Measurements from ENCODE around the gene HSPA4. TPM values are rescaled to one million over a fixed set of nuclear protein-coding genes. Genes with fewer than 3 reads are reported as not detected.
A peak's percentile ranks its signal among the peaks of the same experiment; 100 is the strongest.
"Not testable (repeated sequence)": the region's sequence is repeated elsewhere in the genome, so short reads cannot be mapped to it uniquely, and the experiment has no call there.

The HSPA4 gene
- 10 to 100 TPM; 17.3 to 51.3 (median 32.3) TPM for polyA plus RNA-seq

DNA sequence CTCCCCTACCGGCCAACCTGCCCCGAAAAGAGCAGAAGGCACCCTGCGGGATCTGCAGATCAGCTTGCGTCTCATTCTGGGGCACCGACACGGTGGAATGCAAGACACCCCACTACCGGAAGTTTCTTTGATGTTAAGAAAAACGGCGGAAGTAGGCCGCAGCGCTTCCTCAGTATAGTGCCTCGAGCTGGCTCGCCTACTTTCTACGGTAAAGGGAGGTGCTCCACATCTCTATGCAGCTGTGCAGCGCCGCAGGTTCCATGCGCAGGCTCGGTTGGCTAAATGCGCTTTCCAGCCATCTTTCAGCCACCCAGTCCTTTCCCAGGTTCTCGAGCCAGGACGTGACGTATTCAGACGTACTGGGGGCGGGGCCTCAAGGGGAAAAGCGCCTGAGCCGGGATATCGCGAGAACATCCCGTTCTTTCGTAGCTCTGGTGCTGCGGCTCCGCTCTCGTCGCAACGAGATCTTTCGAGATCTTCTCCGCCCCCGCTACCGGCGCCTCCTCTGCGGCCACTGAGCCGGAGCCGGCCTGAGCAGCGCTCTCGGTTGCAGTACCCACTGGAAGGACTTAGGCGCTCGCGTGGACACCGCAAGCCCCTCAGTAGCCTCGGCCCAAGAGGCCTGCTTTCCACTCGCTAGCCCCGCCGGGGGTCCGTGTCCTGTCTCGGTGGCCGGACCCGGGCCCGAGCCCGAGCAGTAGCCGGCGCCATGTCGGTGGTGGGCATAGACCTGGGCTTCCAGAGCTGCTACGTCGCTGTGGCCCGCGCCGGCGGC, at the start of gene HSPA4:
Gene HSPA4, plus strand, starts transcription at position 472 of the 775 bp plus-strand sequence. Its CDS starts 238 bp downstream, at position 710.
- peak; percentile 97 to 98 (median 98) for DNase-seq
- Mint-ChIP-seq H3K9me3 (no peaks in the 10 kb centered on the region), H3K36me3 (no peaks in the 10 kb centered on the region), H3K27ac (peak within 1 kb of the TSS; percentile 99 to 100 (median 100)), H3K27me3 (ENCODE audit: low read depth in 3 of 3) (peaks cover 6 to 19% (median 7%) of the 10 kb centered on the region in 3 donors), H3K4me3 (peak within 1 kb of the TSS; percentile 96 to 98 (median 97)), H3K4me1 (peaks cover 53 to 61% of the 10 kb centered on the region in 2 donors)

DNA sequence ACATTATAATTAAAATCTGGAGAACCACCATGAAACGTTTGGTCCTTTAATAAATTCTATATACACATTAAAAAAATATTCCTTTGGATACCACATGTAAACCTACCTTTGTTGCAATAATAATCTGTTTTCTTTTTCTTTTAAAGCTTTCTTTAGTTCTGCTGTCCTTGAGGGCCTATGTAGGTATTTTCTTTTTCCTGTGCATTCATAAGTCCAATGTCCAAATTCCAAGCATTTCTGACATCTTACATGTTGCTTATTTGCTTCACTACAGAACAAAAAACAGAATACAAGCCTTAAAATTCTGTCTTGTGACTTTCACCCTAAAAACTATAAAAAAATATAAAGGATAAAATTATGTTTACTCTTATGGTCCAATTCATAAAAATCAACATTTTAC, 45.2 kb upstream of the HSPA4 start:
- H3K27me3 Mint-ChIP-seq (ENCODE audit: low read depth in 3 of 3): no peaks in the 10 kb centered on the region
- H3K4me1 Mint-ChIP-seq: no peaks in the 10 kb centered on the region
- no peaks in the 10 kb centered on the region for H3K9me3 Mint-ChIP-seq
- DNase-seq: no peak
- H3K27ac Mint-ChIP-seq: no peak overlapping the region
- no peak overlapping the region for H3K4me3 Mint-ChIP-seq
- peaks cover 0 to 15% (median 11%) of the 10 kb centered on the region in 3 donors for H3K36me3 Mint-ChIP-seq

DNA sequence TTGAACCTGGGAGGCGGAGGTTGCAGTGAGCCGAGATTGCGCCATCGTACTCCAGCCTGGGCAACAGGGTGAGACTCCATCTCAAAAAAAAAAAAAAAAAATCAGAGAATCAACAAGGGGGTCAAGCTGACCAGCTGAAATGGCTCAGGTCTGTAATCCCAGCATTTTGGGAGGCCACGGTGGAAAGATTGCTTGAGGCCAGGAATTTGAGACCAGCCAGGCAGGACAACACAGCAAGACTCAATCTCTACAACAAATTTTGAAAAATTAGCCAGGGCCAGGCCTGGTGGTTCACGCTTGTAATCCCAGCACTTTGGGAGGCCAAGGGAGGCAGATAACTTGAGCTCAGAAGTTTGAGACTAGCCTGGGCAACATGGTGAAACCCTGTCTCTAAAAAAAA, 43.4 kb upstream of the HSPA4 start:
- not testable (repeated sequence) for H3K4me1 Mint-ChIP-seq; H3K27me3 Mint-ChIP-seq (ENCODE audit: low read depth in 3 of 3); H3K4me3 Mint-ChIP-seq; H3K9me3 Mint-ChIP-seq; DNase-seq
- Mint-ChIP-seq H3K27ac (peak overlapping the region in 1 of 6 donors; percentile 4), H3K36me3 (peaks cover 0 to 11% (median 10%) of the 10 kb centered on the region in 3 donors)

DNA sequence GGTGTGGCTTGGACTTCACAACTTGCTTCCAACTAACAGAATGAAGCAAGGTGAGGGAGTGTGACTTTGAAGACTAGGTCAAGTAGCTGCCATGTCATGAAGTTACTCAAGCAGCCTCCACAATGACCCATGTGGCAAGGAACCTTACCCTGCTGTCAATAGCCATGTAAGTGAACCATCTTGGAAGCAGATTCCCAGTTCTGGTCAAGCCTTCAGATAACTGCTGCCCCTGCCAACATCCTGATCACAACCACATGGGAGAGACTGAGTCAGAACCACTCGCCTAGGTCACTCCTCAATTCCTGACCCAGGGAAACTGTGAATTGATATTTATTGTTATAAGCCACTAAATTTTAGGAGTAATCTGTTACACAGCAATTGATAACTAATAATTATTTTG, 36.3 kb upstream of the HSPA4 start:
- peaks cover 0 to 7% (median 0%) of the 10 kb centered on the region in 3 donors for H3K36me3 Mint-ChIP-seq
- no peak overlapping the region for H3K27ac Mint-ChIP-seq
- H3K9me3 Mint-ChIP-seq: no peaks in the 10 kb centered on the region
- H3K27me3 Mint-ChIP-seq (ENCODE audit: low read depth in 3 of 3): peaks cover 0 to 2% (median 0%) of the 10 kb centered on the region in 3 donors
- no peak overlapping the region for H3K4me3 Mint-ChIP-seq
- DNase-seq: no peak
- peaks cover 3 to 10% of the 10 kb centered on the region in 2 donors for H3K4me1 Mint-ChIP-seq

- no peak for DNase-seq
- H3K9me3 Mint-ChIP-seq: no peaks in the 10 kb centered on the region
- H3K4me3 Mint-ChIP-seq: no peak overlapping the region
- H3K27me3 Mint-ChIP-seq (ENCODE audit: low read depth in 3 of 3): peaks cover 0 to 2% (median 0%) of the 10 kb centered on the region in 3 donors
- peaks cover 0 to 7% (median 0%) of the 10 kb centered on the region in 3 donors for H3K36me3 Mint-ChIP-seq
- H3K27ac Mint-ChIP-seq: no peak overlapping the region
- H3K4me1 Mint-ChIP-seq: peaks cover 3 to 14% of the 10 kb centered on the region in 2 donors
Measured at GRCh38 chr5:133017964-133018363, 33.8 kb upstream of the HSPA4 start.

DNA sequence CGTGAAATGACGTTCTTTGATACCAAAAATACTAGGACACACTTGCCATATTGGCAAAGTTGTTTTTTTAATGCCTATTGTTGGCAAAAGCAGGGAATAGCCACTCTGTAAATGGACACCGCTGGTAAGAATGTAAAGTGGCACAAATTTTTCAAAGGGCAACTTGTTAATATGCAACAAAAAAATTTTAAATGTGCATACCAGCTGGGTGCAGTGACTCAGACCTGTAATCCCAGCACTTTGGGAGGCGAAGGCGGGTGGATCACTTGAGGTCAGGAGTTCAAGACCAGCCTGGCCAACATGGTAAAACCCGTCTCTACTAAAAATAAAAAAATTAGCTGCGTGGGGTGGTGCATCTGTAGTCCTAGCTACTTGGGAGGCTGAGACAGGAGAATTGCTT, 32.3 kb upstream of the HSPA4 start:
- not testable (repeated sequence) for H3K36me3 Mint-ChIP-seq; H3K4me3 Mint-ChIP-seq; H3K27ac Mint-ChIP-seq; DNase-seq; H3K27me3 Mint-ChIP-seq (ENCODE audit: low read depth in 3 of 3); H3K9me3 Mint-ChIP-seq
- H3K4me1 Mint-ChIP-seq: peaks cover 9 to 21% of the 10 kb centered on the region in 2 donors

DNA sequence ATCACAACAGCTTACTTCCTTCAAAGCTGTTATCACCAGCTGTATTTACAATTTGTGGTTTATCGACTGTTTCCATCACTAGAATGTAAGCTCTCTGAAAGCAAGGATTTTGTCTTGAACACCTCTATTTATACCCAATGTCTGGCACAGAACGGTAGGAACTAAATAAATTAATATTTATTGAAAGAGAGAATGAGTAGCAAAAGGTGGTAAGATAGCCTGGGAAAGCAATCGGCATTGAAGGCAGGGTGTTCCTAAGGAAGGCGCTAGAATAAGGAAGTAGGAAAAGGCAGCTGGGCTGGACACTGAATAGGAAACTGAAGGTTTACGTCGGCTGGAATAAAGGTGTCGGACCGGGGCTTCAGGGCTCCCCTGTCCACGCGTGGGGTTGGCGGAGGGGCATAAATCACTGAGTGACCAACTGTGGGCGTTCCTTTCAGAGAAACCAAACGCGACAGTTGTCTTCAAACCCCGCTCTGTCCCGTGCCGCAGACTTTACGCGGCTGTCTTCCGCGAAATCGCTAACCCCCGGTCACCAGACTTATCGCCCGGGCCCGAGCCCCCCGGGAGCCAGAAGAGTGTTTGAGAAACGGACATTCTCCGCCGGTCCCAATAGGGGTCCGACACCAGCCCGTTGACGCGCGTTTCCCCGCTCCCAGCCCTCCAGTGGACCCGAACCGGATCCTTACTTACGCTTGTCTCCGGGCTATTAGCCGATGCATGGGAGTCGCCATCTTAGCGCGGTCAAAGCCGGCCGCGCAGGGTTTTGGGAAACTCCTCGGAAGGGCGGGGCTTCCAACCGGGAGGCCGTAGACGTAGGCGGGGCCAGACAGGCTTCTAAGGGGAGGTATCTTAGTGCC, 25.8 kb upstream of the HSPA4 start, which contains the start of gene ZCCHC10:
Gene ZCCHC10, minus strand, starts transcription at position 746 of the 860 bp plus-strand sequence. Its CDS starts 12 bp downstream, at position 734.
- H3K9me3 Mint-ChIP-seq: no peaks in the 10 kb centered on the region
- peak; percentile 87 for DNase-seq
- peak within 1 kb of the TSS; percentile 95 to 98 (median 96) for H3K4me3 Mint-ChIP-seq
- H3K27me3 Mint-ChIP-seq (ENCODE audit: low read depth in 3 of 3): peaks cover 0 to 8% (median 2%) of the 10 kb centered on the region in 3 donors
- H3K27ac Mint-ChIP-seq: peak within 1 kb of the TSS; percentile 92 to 96 (median 96)
- H3K4me1 Mint-ChIP-seq: peaks cover 20 to 38% of the 10 kb centered on the region in 2 donors
- no peaks in the 10 kb centered on the region for H3K36me3 Mint-ChIP-seq

DNA sequence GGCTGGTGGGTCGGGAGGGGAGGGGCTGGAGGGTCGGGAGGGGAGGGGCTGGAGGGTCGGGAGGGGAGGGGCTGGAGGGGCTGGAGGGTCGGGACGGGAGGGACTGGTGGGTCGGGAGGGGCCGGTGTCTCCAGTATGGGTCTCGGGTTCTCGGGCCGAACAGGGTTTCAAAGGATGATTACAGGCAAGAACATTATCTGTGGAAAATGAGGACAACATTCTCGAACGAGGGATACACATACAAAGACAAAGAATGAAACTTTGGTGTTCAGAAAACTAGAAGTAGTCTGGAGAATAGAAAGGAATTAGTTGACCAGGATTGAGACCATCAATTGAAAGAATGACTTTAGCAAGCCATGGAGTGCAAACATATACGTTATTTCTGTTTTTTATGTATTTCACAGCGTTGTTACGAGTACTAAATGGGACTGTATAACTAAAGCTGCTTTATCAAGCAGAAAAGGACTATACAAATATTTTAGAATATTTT, 25.1 kb upstream of the HSPA4 start:
- Mint-ChIP-seq H3K9me3 (no peaks in the 10 kb centered on the region), H3K27me3 (ENCODE audit: low read depth in 3 of 3) (peaks cover 1 to 8% (median 2%) of the 10 kb centered on the region in 3 donors), H3K4me3 (peak overlapping the region; percentile 95 to 98 (median 96)), H3K36me3 (no peaks in the 10 kb centered on the region), H3K4me1 (peaks cover 20 to 38% of the 10 kb centered on the region in 2 donors), H3K27ac (peak overlapping the region; percentile 75 to 96 (median 91))
- no peak for DNase-seq

- DNase-seq: no peak
- peaks cover 20 to 38% of the 10 kb centered on the region in 2 donors for H3K4me1 Mint-ChIP-seq
- no peak overlapping the region for H3K4me3 Mint-ChIP-seq
- no peaks in the 10 kb centered on the region for H3K9me3 Mint-ChIP-seq
- no peaks in the 10 kb centered on the region for H3K36me3 Mint-ChIP-seq
- H3K27ac Mint-ChIP-seq: no peak overlapping the region
- peaks cover 1 to 8% (median 4%) of the 10 kb centered on the region in 3 donors for H3K27me3 Mint-ChIP-seq (ENCODE audit: low read depth in 3 of 3)
Measured at GRCh38 chr5:133029416-133029815, 22.4 kb upstream of the HSPA4 start.

DNA sequence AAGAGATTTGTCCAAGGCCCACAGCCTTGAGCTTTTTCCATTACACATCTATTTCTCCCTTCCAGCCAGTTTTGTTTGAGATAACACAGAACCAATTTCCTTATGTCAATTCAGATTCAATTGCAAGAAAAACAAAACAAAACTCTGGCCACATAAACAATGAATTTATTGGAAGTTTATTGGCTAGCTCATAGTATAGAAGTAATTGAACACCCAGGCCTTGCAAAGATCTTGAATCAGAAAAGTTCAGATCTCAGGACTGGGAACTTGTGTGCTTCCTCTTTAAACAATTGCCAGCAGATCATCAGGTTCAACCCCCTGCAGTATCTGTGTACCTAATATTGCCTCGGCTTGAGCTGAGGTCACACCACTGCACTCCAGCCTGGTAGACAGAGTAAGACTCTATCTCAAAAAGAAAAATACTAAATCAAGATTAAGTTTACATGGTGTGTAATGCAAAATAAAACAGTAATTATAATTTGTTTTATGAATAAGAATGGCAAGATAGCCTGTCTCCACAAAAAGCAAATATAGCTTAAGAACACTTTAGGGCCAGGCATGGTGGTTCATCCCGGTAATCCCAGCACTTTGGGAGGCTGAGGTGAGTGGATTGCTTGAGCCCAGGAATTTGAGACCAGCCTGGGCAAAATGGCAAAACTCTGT, 21.3 kb upstream of the HSPA4 start:
- Mint-ChIP-seq H3K4me3 (no peak overlapping the region), H3K9me3 (no peaks in the 10 kb centered on the region), H3K36me3 (no peaks in the 10 kb centered on the region), H3K27me3 (ENCODE audit: low read depth in 3 of 3) (peaks cover 1 to 10% (median 2%) of the 10 kb centered on the region in 3 donors), H3K4me1 (peaks cover 16 to 27% of the 10 kb centered on the region in 2 donors), H3K27ac (no peak overlapping the region)
- no peak for DNase-seq

GRCh38 chr5:133032852-133033742, 18.7 kb upstream of the HSPA4 start:
- peak overlapping the region in 1 of 5 donors; percentile 19 for H3K4me3 Mint-ChIP-seq

DNA sequence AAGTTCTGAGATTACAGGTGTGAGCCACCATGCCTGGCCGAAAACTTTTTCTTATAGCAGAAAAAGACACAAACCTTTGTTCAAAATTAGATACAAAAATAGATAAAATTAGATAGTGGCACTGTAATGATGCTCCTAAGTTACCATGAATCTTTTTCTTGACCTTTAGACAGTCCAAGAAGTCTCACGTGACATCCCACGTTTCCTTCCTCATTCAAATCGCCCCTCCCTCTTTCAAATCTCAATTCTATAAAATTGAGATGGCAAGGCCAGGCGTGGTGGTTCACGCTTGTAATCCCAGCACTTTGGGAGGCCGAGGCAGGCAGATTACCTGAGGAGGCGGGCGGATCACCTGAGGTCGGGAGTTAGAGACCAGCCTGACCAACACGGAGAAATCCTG, 17.7 kb upstream of the HSPA4 start:
- Mint-ChIP-seq H3K36me3 (no peaks in the 10 kb centered on the region), H3K9me3 (no peaks in the 10 kb centered on the region), H3K27me3 (ENCODE audit: low read depth in 3 of 3) (peaks cover 2 to 6% (median 3%) of the 10 kb centered on the region in 3 donors), H3K27ac (no peak overlapping the region), H3K4me1 (peaks cover 7 to 12% of the 10 kb centered on the region in 2 donors), H3K4me3 (no peak overlapping the region)
- no peak for DNase-seq

More at GRCh38 chr5:133032852-133033742, 18.7 kb upstream of the HSPA4 start:
- DNase-seq: peak; percentile 21 to 42 (median 28)
- Mint-ChIP-seq H3K27me3 (ENCODE audit: low read depth in 3 of 3) (peaks cover 2 to 6% (median 3%) of the 10 kb centered on the region in 3 donors), H3K27ac (peak overlapping the region in 2 of 6 donors; percentile 6 to 31), H3K9me3 (no peaks in the 10 kb centered on the region), H3K36me3 (no peaks in the 10 kb centered on the region), H3K4me1 (peaks cover 7 to 12% of the 10 kb centered on the region in 2 donors)
